ENCODE data around the gene AXIN1.
"Not testable (repeated sequence)": the region's sequence is repeated elsewhere in the genome, so short reads cannot be mapped to it uniquely, and the experiment has no call there.

The AXIN1 gene

DNA sequence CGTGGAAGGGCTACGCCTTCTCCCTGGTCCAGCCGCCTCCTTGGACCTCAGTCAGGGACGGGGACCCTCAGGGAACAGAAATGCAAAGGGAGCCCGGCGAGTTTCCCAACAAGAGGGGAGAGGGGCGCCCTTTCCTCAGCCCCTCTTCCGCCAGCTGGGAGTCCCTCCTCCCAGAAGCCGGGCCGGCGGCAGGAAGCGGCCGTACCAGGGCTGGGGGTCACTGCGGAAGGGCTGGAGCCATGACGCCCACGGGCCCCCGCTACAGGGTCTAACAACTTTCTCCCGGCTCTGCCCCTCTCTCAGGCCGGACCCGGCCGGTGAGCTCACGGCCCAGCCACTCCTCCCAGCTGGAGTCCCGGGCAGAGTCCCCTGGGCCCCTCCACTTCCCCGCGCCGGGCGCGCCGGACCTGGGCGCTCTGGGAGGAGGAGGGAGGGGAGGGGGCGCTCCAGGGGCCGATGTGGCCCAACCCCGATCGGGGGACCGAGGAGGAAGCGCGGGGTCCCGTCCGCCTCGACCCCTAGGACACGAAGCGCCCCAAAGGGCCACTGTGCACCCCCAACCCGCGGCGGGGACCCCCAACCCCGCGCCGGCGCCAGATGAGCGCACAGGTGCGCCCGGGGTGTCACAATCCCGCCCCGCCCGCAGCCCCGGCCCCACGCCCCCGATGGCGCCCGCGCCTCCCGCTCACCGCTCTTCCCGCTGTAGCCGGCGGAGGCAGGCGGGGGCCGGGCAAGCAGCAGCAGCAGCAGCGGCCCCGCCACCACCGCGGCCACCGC lies 28.7 kb upstream of the AXIN1 start:
- DNase-seq = no peak

DNA sequence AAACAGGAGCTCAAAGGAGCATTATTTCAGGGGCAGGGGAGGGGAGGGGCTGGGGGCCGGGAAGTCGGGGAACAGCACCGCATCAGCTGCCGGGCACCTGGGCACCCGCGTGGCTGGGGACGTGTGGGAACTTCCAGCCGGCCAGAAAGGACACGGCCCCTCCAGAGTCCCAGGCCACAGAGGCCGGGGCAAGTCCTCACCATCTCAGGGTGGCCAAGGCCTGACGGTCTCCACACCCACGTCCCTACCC lies 28.2 kb upstream of the AXIN1 start:
- DNase-seq = no peak

- no peak for DNase-seq
Measured at GRCh38 chr16:379961-380761, 27.6 kb upstream of the AXIN1 start.

DNA sequence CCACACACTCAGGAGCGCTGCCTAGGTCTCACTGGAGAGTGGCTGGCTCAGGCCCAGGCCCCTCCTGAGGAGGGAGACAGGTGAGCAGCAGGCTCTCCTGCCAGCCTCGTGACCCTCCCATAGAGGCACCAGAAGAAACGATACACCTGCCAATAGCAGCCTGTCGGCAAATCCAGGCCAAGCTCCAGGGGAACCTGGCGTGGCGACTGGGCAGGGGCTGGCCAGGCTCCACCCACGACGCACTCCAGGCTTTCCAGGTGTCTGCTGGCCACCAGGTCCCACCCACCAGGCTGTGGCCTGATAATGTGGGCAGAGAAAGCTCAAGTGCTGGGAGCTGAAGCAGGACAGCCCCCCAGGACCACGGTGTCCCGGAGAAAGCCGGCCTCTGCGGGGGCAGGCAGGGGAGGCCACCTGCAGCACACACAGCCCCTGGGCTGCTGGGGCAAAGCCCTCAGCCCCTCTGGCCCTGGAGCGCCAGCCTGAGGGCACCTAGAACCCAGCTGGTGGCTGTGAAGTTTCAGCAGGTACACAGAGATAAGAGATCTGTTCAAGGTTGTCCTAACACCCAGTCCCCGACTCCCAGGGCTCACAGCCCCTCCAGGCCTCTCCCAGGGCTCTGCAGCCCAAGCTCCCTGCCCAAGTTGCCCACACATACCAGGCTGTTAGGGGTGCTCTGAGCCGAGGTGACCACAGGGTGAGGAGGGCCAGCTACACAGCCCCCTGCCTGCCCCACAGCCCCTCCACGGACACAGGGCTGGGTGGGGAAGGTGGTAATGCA lies 26.8 kb upstream of the AXIN1 start:
- peak; percentile 87 for DNase-seq

DNA sequence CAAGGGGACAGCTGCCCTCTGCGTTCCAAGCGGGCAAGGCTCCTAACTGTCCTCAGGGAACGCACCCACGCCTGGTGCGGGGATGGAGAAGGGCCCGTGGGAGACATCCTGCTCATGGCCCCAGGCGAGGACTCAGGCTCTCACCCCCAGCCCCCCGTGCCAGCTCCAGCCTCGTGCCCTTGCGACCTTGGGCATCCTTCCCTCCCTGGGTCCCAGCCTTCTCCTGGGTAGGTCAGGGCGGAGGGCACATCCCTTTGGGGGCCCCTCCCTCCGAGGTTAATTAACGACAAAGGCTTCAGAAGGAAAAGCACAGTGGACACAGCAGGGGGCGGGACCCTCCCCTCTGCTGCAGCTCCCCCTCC lies 26.3 kb upstream of the AXIN1 start:
- DNase-seq = no peak

DNA sequence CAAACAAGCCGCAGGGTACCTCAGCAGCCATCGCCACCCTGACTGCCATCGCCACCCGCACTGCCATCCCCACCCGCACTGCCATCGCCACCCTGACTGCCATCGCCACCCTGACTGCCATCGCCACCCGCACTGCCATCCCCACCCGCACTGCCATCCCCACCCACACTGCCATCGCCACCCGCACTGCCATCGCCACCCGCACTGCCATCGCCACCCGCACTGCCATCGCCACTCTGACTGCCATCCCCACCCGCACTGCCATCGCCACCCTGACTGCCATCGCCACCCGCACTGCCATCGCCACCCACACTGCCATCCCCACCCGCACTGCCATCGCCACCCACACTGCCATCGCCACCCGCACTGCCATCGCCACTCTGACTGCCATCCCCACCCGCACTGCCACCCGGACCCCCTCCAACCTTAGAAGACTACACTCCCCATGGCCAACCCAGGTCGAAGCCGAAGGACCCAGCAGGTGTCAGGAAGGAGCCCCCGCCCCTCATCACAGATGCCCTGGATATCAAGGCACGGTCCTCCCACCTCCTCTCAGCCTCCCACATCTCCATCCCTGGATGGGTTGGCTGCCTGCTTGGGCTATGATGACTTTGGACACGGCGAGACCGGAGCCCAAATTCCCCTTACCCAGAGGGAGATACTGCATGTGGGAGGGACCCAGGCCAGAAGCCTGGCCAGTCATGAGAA lies 25.7 kb upstream of the AXIN1 start:
- DNase-seq = not testable (repeated sequence)

DNA sequence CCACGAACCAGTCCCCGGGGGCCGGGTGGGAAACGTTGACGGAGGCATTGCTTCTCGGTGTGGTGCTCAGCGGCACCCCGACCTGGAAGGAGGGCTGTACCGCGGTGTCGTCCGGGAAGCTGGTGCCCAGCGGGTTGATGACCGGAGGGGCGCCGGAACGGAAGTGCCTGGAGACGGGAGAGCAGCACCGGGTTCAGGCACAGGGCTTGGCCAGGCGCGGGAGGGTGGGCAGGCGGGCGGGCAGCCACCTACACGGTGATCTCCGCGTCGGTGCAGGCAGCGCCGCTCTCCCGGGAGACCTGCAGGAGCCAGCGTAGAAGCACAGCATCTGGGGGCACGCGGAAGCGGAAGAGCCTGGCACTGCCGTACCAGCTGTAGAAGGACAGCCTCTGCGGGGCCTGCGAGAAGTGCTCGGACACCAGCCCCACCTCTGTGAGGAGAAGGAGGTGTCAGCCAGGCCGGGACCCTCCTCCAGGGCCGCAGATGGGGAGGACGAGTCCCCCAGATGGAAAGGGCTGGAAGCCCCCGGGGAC lies 25.0 kb upstream of the AXIN1 start:
- DNase-seq = no peak

GRCh38 chr16:376817-377418 lies 24.4 kb upstream of the AXIN1 start:
- no peak for DNase-seq

GRCh38 chr16:375927-376816 lies 23.6 kb upstream of the AXIN1 start:
- DNase-seq = no peak

DNA sequence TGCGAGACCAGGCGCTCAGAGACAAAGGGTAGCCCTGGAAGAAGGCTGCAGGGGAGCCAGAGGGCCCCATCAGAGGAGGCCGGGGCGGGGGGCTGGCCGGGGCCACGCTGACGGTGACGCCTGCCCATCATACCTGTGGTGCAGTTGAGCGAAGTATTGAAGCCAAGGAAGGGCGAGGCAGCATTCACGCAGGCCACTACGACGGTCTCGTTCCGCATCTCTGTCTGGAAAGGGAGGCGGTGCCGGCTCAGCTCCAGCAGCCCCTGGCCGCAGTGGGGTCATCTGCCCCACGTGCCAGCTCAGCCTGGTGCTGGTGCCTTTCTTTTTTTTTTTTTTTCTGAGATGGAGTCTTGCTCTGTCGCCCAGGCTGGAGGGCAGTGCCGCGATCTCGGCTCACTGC lies 22.7 kb upstream of the AXIN1 start:
- no peak for DNase-seq

GRCh38 chr16:374616-374926 lies 22.0 kb upstream of the AXIN1 start:
- DNase-seq = no peak

DNA sequence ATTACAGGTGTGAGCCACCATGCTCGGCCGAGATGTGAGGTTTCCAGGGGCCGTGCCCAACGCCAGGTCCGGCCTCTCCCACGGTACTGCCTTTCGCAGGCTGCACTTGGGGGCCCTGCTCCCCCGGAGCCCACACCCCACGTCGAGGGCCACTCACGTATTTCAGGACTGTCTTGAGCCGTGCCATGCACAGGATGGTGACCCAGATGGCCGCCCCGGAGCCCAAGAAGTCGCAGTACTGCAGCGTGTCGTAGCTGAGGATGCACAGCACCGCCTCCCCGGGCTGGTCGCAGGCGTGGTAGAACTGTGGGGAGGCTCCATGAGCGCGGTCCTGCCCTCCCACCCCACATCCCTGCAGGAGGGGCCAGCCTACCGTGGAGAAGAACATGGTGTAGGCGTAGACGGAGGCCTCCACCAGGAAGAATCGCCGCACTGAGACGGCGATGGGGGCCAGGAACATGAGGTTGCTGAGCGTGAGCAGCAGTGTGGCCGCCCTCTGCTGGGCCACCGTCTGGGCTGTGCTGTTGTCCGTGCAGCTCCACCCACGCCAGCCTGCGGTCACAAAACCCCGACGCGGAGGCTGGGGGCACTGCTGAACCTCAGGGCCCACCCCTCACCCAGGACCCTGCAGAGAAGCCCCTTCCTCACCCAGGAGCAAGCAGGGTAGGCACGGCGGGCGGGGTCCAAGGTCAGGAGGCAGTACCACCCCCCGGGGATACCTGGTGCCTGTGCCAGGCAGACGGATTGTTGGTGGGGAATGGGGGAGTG lies 21.5 kb upstream of the AXIN1 start:
- no peak for DNase-seq

DNA sequence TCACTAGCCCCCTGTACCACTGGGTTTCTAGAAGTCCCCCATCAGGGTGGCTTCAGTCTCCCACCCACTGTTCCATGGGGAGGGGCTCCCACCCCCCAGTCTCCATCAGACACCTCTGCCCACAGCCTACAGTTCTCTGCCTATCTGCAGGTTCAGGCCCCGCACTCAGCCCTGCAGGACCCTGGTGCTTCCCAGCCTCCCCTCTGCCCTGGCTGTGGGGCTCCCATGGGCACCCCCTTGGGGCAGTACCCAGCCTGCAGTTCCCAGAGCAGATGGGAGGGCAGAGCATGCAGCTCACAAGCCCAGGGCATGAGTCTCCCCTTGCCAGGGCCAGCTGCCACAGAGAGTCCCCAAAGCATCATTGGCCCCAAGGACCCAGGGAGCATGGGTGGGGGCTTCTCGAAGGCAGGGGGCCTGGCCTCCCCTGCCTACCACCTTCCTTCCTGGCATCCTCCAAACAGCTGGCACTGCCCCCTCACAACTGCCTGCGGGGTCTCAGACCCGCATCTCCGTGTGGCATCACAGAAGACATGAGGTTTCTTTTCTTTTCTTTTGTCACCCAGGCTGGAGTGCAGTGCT lies 20.6 kb upstream of the AXIN1 start:
- no peak for DNase-seq

- DNase-seq = no peak
Measured at GRCh38 chr16:372302-372983, 19.9 kb upstream of the AXIN1 start.

DNA sequence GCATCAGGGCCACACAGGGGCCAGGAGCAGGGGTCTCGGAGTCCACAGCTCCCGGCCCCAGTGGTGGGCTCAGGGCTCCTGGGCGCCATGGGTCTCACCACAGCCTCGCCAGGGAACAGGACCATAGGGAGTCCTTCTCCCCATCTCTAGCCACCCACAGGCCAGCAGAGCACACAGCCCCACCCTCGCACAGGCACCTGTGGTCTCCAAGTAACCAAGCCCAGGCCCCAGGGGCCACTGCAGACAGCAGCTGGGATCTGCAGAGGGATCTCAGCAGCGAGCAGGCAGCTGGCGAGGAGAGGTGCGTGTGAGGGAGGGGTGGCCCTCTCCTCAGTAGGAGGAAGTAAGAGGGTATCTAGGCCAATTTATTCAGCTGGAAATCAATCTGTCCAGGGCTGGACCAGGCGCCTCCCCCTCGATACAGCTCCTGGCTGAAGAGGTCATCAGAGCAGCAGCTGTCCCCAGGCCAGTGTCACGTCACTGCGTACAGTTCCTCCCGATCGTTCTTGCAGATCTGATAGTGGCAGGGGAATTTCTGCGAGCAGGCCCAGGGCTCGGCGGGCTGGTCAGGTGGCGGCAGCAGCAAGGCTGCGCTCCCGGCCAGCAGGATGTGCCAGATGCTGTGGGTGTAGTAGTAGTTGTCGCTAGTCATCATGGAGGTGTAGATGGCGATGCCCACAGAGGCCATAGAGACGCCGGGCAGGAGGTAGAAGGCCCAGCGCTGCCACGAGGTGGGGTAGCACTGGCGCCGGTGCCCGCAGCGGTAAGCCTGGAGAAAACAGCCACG lies 19.2 kb upstream of the AXIN1 start:
- no peak for DNase-seq

- no peak for DNase-seq
Measured at GRCh38 chr16:370979-371514, 18.5 kb upstream of the AXIN1 start.

- peak; percentile 47 for DNase-seq
Measured at GRCh38 chr16:370443-370842, 17.9 kb upstream of the AXIN1 start, which contains the start of gene MRPL28. Gene MRPL28 (minus strand): TSS chr16:370538. CDS start chr16:370218, 320 bp downstream.

DNA sequence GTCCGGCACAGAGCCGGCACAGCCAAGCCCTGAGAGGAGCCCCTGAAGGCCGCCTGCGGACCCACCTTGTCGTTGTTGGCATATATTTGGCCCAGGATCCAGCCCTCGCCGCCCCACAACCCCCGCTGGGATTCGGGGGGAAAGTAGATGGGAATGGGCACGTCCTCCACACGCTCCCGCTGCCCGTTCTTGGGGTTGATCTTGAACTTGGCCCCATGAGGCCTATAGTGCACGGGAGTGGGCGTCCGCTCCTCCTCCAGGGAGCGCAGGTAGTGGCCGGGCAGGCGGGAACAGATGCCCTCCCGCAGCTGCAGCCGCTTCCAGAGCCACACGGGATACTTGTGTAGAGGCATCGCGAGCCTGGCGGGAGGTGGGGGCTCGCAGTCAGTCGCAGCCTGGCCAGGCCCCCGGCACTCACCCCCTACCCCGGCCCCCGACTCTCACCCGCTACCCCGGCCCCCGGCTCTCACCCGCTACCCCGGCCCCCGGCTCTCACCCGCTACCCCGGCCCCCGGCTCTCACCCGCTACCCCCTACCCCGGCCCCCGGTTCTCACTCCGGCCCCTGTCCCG lies 17.4 kb upstream of the AXIN1 start:
- no peak for DNase-seq
